Neural cell (in vitro differentiated cells): Measurements from ENCODE around the gene RAI1. TPM values are rescaled to one million over a fixed set of nuclear protein-coding genes. Genes with fewer than 3 reads are reported as not detected.

Experiments
- H2AFZ ChIP-seq: fragments of 200-600, 300-800 bp; sonication (generic), shearing (Covaris generic); 2 replicates; pipeline ENCODE4 v1.6.0; 2014; ENCODE audit warnings: low read depth, mild to moderate bottlenecking, antibody characterized with exemption, low read length, moderate library complexity
- H3F3A ChIP-seq: fragments of 200-600 bp; shearing (Covaris generic); 2 replicates; pipeline ENCODE4 v1.6.1; 2016; ENCODE audit warnings: mild to moderate bottlenecking, moderate library complexity, mixed read lengths, antibody characterized with exemption, low read length; ENCODE audit not compliant: insufficient read depth, poor library complexity, severe bottlenecking
- H3K27ac ChIP-seq: fragments of 200-600, 300-800 bp; sonication (generic), shearing (Covaris generic); 2 replicates; pipeline ENCODE4 v1.5.1; 2014; ENCODE audit warnings: mild to moderate bottlenecking, low read length, moderate library complexity
- H3K27me3 ChIP-seq: fragments of 300-800, 200-600 bp; sonication (generic), shearing (Covaris generic); 2 replicates; pipeline ENCODE4 v1.6.0; 2014; ENCODE audit warnings: mild to moderate bottlenecking, low read depth, low read length, moderate library complexity; ENCODE audit not compliant: insufficient read depth
- H3K36me3 ChIP-seq: fragments of 300-800, 200-600 bp; sonication (generic), shearing (Covaris generic); 2 replicates; pipeline ENCODE4 v1.5.1; 2014; ENCODE audit warnings: mild to moderate bottlenecking, antibody characterized with exemption, low read length, moderate library complexity; ENCODE audit not compliant: insufficient read depth
- H3K4me2 ChIP-seq: fragments of 300-800, 200-600 bp; sonication (generic), shearing (Covaris generic); 2 replicates; pipeline ENCODE4 v1.6.0; 2014; ENCODE audit warnings: mild to moderate bottlenecking, low read length
- H3K4me3 ChIP-seq: fragments of 300-800, 200-600 bp; sonication (generic), shearing (Covaris generic); 2 replicates; pipeline ENCODE4 v1.5.1; 2014; ENCODE audit warnings: mild to moderate bottlenecking, low read length, moderate library complexity
- H3K79me2 ChIP-seq: fragments of 200-600 bp; shearing (Covaris generic); replicated peaks from 2 replicates; pipeline ENCODE4 v1.6.0; 2014; ENCODE audit warnings: mild to moderate bottlenecking, low read length, moderate library complexity; ENCODE audit not compliant: insufficient read depth
- H3K9ac ChIP-seq: fragments of 300-800, 200-600 bp; sonication (generic), shearing (Covaris generic); 2 replicates; pipeline ENCODE4 v1.6.1; 2016; ENCODE audit warnings: mild to moderate bottlenecking, low read length, mixed read lengths
- H3K9me2 ChIP-seq: fragments of 200-600 bp; shearing (Covaris generic); 2 replicates; pipeline ENCODE4 v1.6.1; 2016; ENCODE audit warnings: mild to moderate bottlenecking, low read length, mixed read lengths; ENCODE audit not compliant: insufficient read depth
- H3K9me3 ChIP-seq: fragments of 200-600, 300-800 bp; sonication (generic), shearing (Covaris generic); 2 replicates; pipeline ENCODE4 v1.6.1; 2016; ENCODE audit warnings: mild to moderate bottlenecking, mixed run types, low read length, moderate library complexity, mixed read lengths
- H4K20me1 ChIP-seq: fragments of 200-600 bp; shearing (Covaris generic); 2 replicates; pipeline ENCODE4 v1.6.1; 2016; ENCODE audit warnings: mild to moderate bottlenecking, mixed run types; ENCODE audit not compliant: insufficient read depth
- CTCF ChIP-seq: fragments of 450-650 bp; IDR thresholded peaks from 2 replicates; pipeline ENCODE4 v1.5.1; 2014; ENCODE audit warnings: antibody characterized with exemption, mild to moderate bottlenecking, moderate library complexity; ENCODE audit not compliant: poor library complexity, severe bottlenecking
- EP300 ChIP-seq: fragments of 450-650 bp; conservative IDR thresholded peaks from 2 replicates; pipeline ENCODE4 v1.6.1; 2014; ENCODE audit warnings: antibody characterized with exemption, mild to moderate bottlenecking, moderate library complexity; ENCODE audit not compliant: poor library complexity, severe bottlenecking
- EZH2 ChIP-seq: fragments of 200-600, 300-800 bp; shearing (Covaris generic), sonication (generic); IDR thresholded peaks from 2 replicates; pipeline ENCODE4 v1.6.1; 2014; ENCODE audit warnings: antibody characterized with exemption, low read length, borderline replicate concordance, mild to moderate bottlenecking; ENCODE audit not compliant: insufficient read depth, poor library complexity, severe bottlenecking
- MXI1 ChIP-seq: fragments of 450-650 bp; conservative IDR thresholded peaks from 2 replicates; pipeline ENCODE4 v1.6.1; 2014; ENCODE audit warnings: antibody characterized with exemption, mild to moderate bottlenecking; ENCODE audit not compliant: poor library complexity, severe bottlenecking
- POLR2AphosphoS5 ChIP-seq: IDR thresholded peaks from 2 replicates; pipeline ENCODE4 v1.6.1; 2012
- RAD21 ChIP-seq: fragments of 450-650 bp; conservative IDR thresholded peaks from 2 replicates; pipeline ENCODE4 v1.6.1; 2014; ENCODE audit warnings: antibody characterized with exemption, mild to moderate bottlenecking, moderate library complexity
- SMC3 ChIP-seq: fragments of 450-650 bp; conservative IDR thresholded peaks from 2 replicates; pipeline ENCODE4 v1.6.1; 2014; ENCODE audit warnings: antibody characterized with exemption, mild to moderate bottlenecking, moderate library complexity; ENCODE audit not compliant: poor library complexity
- TAF1 ChIP-seq: IDR thresholded peaks from 2 replicates; pipeline ENCODE4 v1.6.1; 2012; ENCODE audit warnings: low read depth
- polyA plus RNA-seq: library from polyadenylated mRNA; depleted of rRNA; stranded (reverse); fragments of >200 nt; gene quantifications from 2 replicates; pipeline ENCODE4 v1.2.3, GENCODE V29; 2014

Gene RAI1
- polyA plus RNA-seq, 1 donor from 2014 or later, result 16.9 TPM

- no peak overlapping the region for H2AFZ ChIP-seq
- no peaks in the 10 kb centered on the region for H3K9me2 ChIP-seq
- H3F3A ChIP-seq, result no peaks in the 10 kb centered on the region
- TF ChIP-seq MXI1 (no peak), SMC3 (no peak)
- H3K27me3 ChIP-seq, result no peaks in the 10 kb centered on the region
- H3K9me3 ChIP-seq, result no peaks in the 10 kb centered on the region
- no peak overlapping the region for H3K9ac ChIP-seq
- H4K20me1 ChIP-seq, result no peaks in the 10 kb centered on the region
- no peak overlapping the region for H3K4me2 ChIP-seq
- H3K4me3 ChIP-seq, result no peak overlapping the region
- H3K36me3 ChIP-seq, result no peaks in the 10 kb centered on the region
- H3K27ac ChIP-seq, result peak overlapping the region; percentile 39
- H3K79me2 ChIP-seq, result no peaks in the 10 kb centered on the region
These were observed 130.3 kb downstream of the RAI1 start for GRCh38 chr17:17811381-17812210.

GRCh38 chr17:17812211-17813054, 131.2 kb downstream of the RAI1 start:
- H3K9ac ChIP-seq, result no peak overlapping the region
- no peak overlapping the region for H3K4me2 ChIP-seq
- peak overlapping the region; percentile 39 for H3K27ac ChIP-seq

GRCh38 chr17:17813055-17813724, 131.9 kb downstream of the RAI1 start:
- Histone ChIP-seq H3K36me3 (no peaks in the 10 kb centered on the region), H3K79me2 (no peaks in the 10 kb centered on the region), H3K4me2 (no peak overlapping the region), H3K27me3 (no peaks in the 10 kb centered on the region), H2AFZ (no peak overlapping the region), H4K20me1 (no peaks in the 10 kb centered on the region), H3K4me3 (no peak overlapping the region), H3K9me2 (no peaks in the 10 kb centered on the region), H3K9ac (no peak overlapping the region), H3K9me3 (no peaks in the 10 kb centered on the region), H3K27ac (no peak overlapping the region), H3F3A (no peaks in the 10 kb centered on the region)
- no peak for TF ChIP-seq CTCF
- TF ChIP-seq POLR2AphosphoS5, result peak; percentile 13
- TF ChIP-seq TAF1, result no peak

More at GRCh38 chr17:17812211-17813054, 131.2 kb downstream of the RAI1 start:
- Histone ChIP-seq H3K27me3 (no peaks in the 10 kb centered on the region), H3K36me3 (no peaks in the 10 kb centered on the region), H2AFZ (no peak overlapping the region), H3K9me3 (no peaks in the 10 kb centered on the region), H3K4me3 (no peak overlapping the region), H3F3A (no peaks in the 10 kb centered on the region), H3K79me2 (no peaks in the 10 kb centered on the region), H4K20me1 (no peaks in the 10 kb centered on the region), H3K9me2 (no peaks in the 10 kb centered on the region)
- no peak for TF ChIP-seq POLR2AphosphoS5
- no peak for TF ChIP-seq TAF1
- peak; percentile 94 for TF ChIP-seq SMC3
- no peak for TF ChIP-seq EZH2
- no peak for TF ChIP-seq EP300
- peak; percentile 85 for TF ChIP-seq RAD21
- TF ChIP-seq CTCF, result peak; percentile 96
